Right atrium auricular region (tissue), 2 donors: ENCODE results near the gene THSD8. TPM values are rescaled to one million over a fixed set of nuclear protein-coding genes. Genes with fewer than 3 reads are reported as not detected.

Experiments
- DNase-seq: peaks from one replicate; pipeline ENCODE4 v3.0.0-alpha.2; 2019; ENCODE audit warnings: low spot score
- H3K27ac ChIP-seq, 2 donors: fragments of 200-600 bp; sonication (generic); 1 replicate in 1 of 2; 2 replicates in 1 of 2; pipeline ENCODE4 v1.5.1; 2016 to 2019
- H3K27me3 ChIP-seq, 2 donors: fragments of 200-600 bp; sonication (generic); one replicate each; pipeline versions ENCODE4 v1.5.1 to v1.6.0; 2017 to 2019
- H3K36me3 ChIP-seq: fragments of 200-600 bp; sonication (generic); one replicate; pipeline ENCODE4 v1.5.1; 2016
- H3K4me1 ChIP-seq, 2 donors: fragments of 200-600 bp; sonication (generic); one replicate each; pipeline versions ENCODE4 v1.5.1 to v1.6.0; 2017 to 2019
- H3K4me3 ChIP-seq, 2 donors: fragments of 200-600 bp; sonication (generic); 1 replicate in 1 of 2; 2 replicates in 1 of 2; pipeline ENCODE4 v1.5.1; 2017 to 2019; ENCODE audit warnings: mild to moderate bottlenecking in 1 of 2, moderate library complexity in 1 of 2
- H3K9me3 ChIP-seq, 2 donors: fragments of 200-600 bp; sonication (generic); one replicate each; pipeline ENCODE4 v1.5.1; 2019
- total RNA-seq, 2 donors: library from RNA; depleted of rRNA; stranded (reverse); fragments of >200 nt; gene quantifications; one replicate each; pipeline ENCODE4 v1.1.0, GENCODE V29; 2016
- TF ChIP-seq, protein P1 (sequence below), 2 donors: fragments of 200-600 bp; sonication (generic); IDR thresholded peaks; one replicate each; pipeline ENCODE4 v1.5.1; 2019; ENCODE audit warnings: antibody characterized with exemption in 2 of 2

The THSD8 gene
- total RNA-seq, 2 donors from 2014 or later, result not detected

DNA sequence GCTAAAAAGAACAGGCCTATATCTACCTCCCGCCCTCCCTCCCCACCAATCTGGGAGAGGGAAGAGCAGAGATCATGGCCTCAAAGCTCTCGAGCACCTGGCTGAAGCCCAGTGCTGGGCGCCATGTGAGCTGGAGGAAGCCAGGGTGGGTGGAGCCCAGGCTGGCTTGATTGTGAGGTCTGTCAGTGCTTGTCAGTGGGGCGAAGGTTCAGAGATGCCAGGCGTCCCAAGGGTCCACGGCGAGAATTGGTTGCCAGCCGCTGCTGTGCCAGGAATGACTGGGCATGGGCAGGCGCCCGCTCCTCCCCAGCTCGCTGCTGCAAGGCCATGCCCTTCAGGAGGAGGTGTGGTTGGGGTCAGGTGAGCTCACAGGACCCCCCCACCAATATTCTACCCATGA lies 38.8 kb upstream of the THSD8 start:
- no peak overlapping the region for H3K27ac ChIP-seq
- no peaks in the 10 kb centered on the region for H3K9me3 ChIP-seq
- no peak for DNase-seq
- TF ChIP-seq, protein P1, sequence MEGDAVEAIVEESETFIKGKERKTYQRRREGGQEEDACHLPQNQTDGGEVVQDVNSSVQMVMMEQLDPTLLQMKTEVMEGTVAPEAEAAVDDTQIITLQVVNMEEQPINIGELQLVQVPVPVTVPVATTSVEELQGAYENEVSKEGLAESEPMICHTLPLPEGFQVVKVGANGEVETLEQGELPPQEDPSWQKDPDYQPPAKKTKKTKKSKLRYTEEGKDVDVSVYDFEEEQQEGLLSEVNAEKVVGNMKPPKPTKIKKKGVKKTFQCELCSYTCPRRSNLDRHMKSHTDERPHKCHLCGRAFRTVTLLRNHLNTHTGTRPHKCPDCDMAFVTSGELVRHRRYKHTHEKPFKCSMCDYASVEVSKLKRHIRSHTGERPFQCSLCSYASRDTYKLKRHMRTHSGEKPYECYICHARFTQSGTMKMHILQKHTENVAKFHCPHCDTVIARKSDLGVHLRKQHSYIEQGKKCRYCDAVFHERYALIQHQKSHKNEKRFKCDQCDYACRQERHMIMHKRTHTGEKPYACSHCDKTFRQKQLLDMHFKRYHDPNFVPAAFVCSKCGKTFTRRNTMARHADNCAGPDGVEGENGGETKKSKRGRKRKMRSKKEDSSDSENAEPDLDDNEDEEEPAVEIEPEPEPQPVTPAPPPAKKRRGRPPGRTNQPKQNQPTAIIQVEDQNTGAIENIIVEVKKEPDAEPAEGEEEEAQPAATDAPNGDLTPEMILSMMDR (IDR thresholded peaks at IDR 0.05), result no peak
- H3K4me3 ChIP-seq, result no peak overlapping the region
- H3K36me3 ChIP-seq, result peaks cover 13% of the 10 kb centered on the region
- peaks cover 0 to 5% of the 10 kb centered on the region in 2 donors for H3K4me1 ChIP-seq
- no peaks in the 10 kb centered on the region for H3K27me3 ChIP-seq

DNA sequence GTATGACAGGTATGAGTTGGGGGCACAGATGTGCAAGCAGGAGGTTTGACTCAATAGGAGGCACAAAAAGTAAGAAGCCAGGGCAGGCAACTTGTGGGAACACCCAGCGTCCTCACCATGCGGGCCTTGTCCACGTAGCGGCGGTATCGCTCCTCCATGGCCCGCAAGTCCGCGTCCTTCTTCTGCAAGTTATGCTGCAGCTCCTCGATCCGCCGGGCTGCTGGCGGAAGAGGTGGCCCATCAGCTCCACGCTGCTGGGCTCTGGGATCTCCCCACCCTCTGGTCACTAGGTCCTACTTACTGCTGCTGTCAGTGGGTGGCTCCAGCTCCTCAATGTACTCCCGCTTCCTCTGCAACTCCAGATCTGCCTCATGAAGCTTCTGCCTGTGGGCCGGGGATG lies 37.2 kb upstream of the THSD8 start:
- TF ChIP-seq, protein P1 (IDR thresholded peaks at IDR 0.05), result no peak
- Histone ChIP-seq H3K4me3 (no peak overlapping the region), H3K36me3 (peaks cover 13% of the 10 kb centered on the region), H3K27me3 (no peaks in the 10 kb centered on the region), H3K9me3 (no peaks in the 10 kb centered on the region), H3K4me1 (peaks cover 0 to 5% of the 10 kb centered on the region in 2 donors), H3K27ac (no peak overlapping the region)
- no peak for DNase-seq

DNA sequence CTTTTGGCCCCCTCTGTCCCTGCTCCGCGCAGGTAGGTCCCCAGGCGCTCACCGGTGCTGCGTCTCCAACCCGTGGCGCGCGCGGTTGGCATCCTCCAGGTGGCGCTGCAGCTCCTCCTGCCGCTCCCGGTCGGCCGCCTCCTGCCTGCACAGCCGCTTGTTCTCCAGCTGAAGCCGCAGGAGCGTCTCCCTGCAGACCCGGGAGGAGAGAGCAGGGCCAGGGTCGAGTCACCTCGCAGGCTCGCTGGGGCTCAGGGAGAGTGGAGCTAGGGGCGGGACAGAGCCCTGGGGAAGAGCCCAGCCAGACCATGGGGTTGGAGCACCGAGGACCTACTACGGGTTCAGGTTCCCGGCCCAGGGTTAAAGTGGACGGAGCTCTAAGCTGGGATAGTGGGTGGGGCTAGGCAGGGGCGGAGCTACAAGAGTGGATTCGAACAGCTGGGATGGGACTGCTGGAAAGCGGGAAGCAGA lies 35.8 kb upstream of the THSD8 start:
- H3K27me3 ChIP-seq, result no peaks in the 10 kb centered on the region
- H3K4me1 ChIP-seq, result peaks cover 0 to 5% of the 10 kb centered on the region in 2 donors
- peaks cover 13% of the 10 kb centered on the region for H3K36me3 ChIP-seq
- TF ChIP-seq, protein P1 (IDR thresholded peaks at IDR 0.05), result peak; percentile 92 to 99
- peak overlapping the region; percentile 61 to 71 for H3K27ac ChIP-seq
- peak; percentile 86 for DNase-seq
- no peaks in the 10 kb centered on the region for H3K9me3 ChIP-seq
- peak overlapping the region; percentile 25 to 53 for H3K4me3 ChIP-seq

DNA sequence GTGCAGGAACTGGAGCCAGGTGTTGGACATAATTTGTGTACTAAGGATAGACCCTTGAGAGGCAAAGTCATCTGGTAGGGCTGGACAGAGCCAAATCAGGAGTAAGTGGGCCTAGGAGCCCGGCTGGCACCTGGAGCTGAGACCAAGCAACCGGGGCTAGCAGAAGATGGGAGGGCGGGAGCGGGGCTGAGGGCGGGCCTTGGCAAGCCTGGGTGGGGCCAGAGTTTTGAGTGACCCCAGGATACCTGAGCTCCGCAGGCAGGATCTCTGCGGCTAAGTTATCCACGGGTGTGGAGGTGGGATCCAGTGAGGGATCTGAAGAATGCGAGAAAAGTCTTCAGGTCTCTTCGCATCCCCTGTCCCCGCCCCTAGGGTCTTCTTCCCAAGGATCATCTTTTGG lies 34.7 kb upstream of the THSD8 start:
- Histone ChIP-seq H3K9me3 (no peaks in the 10 kb centered on the region), H3K27me3 (no peaks in the 10 kb centered on the region), H3K4me3 (no peak overlapping the region), H3K27ac (no peak overlapping the region), H3K36me3 (peaks cover 13% of the 10 kb centered on the region), H3K4me1 (peaks cover 0 to 9% of the 10 kb centered on the region in 2 donors)
- DNase-seq, result no peak
- TF ChIP-seq, protein P1 (IDR thresholded peaks at IDR 0.05), result no peak

DNA sequence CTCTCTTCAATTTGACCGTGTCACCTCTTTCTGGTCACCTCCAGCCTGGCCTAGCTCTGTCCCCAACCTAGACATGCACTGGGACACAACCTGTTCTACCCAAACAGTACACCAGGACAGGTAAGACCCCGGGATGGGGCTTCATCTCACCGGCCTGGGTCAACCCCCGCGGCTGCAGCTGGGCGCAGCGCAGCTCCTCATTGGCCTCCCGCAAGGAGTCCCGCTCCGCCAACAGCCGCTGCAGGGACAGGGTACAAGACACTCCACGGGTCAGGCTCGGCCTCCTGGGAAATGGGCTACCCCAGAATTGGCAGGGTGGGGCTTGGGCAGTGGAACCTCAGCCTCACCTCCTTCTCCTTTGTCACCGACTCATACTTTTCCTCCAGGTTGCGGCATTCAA lies 34.2 kb upstream of the THSD8 start:
- TF ChIP-seq, protein P1 (IDR thresholded peaks at IDR 0.05), result no peak
- peaks cover 0 to 14% of the 10 kb centered on the region in 2 donors for H3K4me1 ChIP-seq
- no peaks in the 10 kb centered on the region for H3K27me3 ChIP-seq
- no peaks in the 10 kb centered on the region for H3K9me3 ChIP-seq
- H3K4me3 ChIP-seq, result no peak overlapping the region
- H3K27ac ChIP-seq, result no peak overlapping the region
- H3K36me3 ChIP-seq, result peaks cover 13% of the 10 kb centered on the region
- no peak for DNase-seq

DNA sequence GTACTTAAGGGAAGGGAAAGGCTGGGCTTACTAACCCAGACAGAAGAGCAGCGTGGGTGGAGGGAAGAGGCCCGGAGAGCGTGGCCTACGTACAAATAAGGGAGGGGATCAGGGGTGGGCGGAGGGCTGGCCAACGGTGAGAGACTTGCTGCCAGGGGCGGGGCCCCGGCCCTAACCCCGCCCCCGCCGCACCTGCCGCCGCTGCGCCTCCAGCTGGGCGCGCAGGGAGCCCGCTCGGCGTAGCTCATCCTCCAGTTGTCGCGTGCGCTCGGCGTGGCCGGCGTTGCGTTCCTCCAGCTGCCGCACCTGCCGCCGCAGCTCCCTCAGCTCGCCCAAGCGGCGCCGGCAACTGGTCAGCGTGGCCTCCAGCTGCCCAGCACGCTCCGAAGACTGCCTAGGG lies 32.2 kb upstream of the THSD8 start:
- H3K4me1 ChIP-seq, result peaks cover 0 to 28% of the 10 kb centered on the region in 2 donors

More for the DNA sequence above, 32.2 kb upstream of the THSD8 start:
- no peaks in the 10 kb centered on the region for H3K9me3 ChIP-seq
- H3K27ac ChIP-seq, result no peak overlapping the region
- no peaks in the 10 kb centered on the region for H3K27me3 ChIP-seq
- H3K4me3 ChIP-seq, result no peak overlapping the region
- H3K36me3 ChIP-seq, result peaks cover 1% of the 10 kb centered on the region
- TF ChIP-seq, protein P1 (IDR thresholded peaks at IDR 0.05), result no peak
- no peak for DNase-seq
